Fibroblast of pulmonary artery (primary cell): ENCODE results near the gene CHCHD3.

ENCODE experiments used
- DNase-seq: peaks from one replicate; pipeline ENCODE4 v3.0.0-alpha.2; 2010; ENCODE audit warnings: low read depth
- H3K4me3 ChIP-seq: replicated peaks from 2 replicates; pipeline ENCODE4 v1.5.1; 2011; ENCODE audit warnings: low read depth, mild to moderate bottlenecking, control low read depth, low read length, moderate library complexity
- TF ChIP-seq, protein P1 (sequence below): IDR thresholded peaks from 2 replicates; pipeline ENCODE4 v1.5.1; 2011; ENCODE audit warnings: mild to moderate bottlenecking, control low read depth, low read length, inconsistent platforms; ENCODE audit errors: missing control alignments

CHCHD3 gene

DNA sequence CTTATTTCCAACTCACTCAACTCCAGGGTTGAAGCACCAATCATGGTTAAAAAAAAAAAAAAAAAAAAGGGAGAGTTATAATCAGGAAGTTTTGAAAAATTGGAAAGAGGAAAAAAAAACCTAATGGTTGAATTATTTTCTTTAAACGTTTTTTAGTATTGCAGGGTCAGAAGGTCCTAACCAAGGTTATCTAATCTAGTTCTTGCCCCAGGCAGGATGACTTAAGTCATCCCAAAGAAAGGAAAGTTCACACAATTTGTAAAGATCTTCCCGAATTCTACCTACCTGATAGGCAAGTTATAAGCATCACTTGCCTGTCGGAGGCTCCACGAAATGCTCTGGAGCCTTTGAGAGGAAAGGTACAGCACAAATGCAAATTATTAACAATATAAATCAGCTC lies 297.5 kb downstream of the CHCHD3 start:
- H3K4me3 ChIP-seq = no peak overlapping the region
- TF ChIP-seq, protein P1, sequence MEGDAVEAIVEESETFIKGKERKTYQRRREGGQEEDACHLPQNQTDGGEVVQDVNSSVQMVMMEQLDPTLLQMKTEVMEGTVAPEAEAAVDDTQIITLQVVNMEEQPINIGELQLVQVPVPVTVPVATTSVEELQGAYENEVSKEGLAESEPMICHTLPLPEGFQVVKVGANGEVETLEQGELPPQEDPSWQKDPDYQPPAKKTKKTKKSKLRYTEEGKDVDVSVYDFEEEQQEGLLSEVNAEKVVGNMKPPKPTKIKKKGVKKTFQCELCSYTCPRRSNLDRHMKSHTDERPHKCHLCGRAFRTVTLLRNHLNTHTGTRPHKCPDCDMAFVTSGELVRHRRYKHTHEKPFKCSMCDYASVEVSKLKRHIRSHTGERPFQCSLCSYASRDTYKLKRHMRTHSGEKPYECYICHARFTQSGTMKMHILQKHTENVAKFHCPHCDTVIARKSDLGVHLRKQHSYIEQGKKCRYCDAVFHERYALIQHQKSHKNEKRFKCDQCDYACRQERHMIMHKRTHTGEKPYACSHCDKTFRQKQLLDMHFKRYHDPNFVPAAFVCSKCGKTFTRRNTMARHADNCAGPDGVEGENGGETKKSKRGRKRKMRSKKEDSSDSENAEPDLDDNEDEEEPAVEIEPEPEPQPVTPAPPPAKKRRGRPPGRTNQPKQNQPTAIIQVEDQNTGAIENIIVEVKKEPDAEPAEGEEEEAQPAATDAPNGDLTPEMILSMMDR = no peak
- no peak for DNase-seq

DNA sequence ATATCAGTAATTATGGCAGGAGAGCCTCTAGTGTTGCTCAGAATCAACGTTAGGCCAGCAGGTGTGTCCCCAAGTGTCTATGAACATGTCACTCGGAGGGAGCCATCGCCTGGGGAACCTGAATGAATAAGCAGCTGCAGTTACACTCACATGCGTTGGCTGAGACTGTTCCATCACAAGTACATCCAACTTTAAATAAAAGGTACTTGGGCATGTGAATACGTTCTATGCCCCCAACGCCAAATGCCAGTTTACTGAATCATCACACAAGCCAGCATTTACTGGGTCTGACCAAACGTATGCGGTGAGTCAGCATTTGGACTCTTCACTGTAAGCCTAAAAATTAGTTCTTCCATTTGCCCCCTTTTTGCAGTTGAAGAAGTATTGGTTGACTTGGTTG lies 298.1 kb downstream of the CHCHD3 start:
- H3K4me3 ChIP-seq = no peak overlapping the region
- DNase-seq = peak; percentile 77
- TF ChIP-seq, protein P1 = no peak

DNA sequence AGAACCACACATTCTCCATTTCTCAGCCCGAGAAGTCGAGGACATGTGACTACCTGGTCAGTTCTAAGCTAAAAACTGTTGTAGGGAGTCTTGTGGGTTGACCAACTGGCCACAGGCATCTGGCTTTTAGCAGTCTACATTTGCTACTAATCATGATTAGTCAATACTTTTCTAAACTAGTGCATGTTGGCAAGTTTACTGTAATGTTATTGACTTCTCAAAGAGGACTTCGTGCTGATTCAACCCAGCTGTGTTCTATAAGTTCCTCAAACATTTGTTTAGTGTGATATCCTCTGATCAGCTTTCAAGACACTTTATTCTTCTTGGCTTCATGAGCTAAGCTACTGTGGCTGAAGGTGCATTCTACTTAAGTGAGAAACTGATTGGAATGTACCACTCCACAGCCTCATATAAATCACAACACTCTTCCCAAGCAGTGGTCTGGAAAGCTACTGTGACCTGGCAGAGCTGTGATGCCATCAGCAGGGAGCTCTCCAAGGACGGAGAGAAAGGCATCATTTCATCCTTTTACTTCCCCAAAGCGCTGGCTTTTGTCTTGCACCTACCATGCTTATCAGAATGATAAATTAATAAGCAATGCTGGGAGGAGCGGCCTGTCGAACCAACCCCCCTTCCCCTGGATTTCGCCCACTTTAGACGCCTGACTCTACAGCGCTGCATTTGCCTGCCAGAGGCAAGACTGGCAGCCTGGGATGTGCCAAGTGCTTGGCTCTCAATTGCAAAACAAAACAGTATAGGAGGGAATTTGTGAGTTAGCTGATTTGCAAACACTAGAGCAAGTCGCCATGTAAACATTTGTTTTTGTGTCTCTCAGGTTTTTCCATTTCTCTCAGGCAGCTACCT lies 298.9 kb downstream of the CHCHD3 start:
- TF ChIP-seq, protein P1 = no peak
- peak; percentile 19 for DNase-seq
- H3K4me3 ChIP-seq = no peak overlapping the region

DNA sequence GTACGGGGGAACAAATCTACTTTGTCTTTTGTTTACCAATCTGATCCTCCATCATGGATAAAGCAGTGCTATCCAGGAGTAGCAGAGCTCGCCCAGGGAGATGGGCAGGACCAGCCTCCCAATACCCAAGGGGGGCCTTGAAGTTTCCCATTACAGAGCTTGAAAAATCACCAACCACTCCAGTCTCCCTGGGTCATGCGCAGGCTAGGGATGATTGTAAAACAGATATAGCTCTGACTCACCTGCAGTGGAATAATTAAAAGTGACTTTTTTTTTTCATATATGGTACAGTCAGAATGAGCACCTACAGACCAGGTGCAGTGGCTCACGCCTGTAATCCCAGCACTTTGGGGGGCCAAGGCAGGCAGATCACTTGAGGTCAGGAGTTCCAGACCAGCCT lies 301.1 kb downstream of the CHCHD3 start:
- H3K4me3 ChIP-seq = no peak overlapping the region
- no peak for DNase-seq
- TF ChIP-seq, protein P1 = no peak

DNA sequence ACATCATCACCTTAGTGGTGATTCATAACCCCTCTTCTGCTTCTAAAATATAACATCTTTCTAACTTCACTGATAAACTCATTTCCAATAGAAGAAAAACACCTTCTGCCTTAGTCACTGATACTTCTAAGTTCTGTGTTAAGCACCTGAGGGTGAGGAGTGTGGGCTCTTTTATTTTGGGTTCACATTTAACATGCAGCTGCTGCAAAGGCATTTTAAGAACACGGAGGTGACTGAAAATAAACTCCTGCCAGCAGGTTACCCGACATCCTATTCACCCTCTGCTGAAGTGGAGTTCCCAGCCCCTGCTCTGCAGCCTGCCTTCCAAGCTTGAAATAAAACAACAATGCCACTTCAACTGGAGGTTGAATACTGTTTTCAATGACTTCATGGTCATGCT lies 302.7 kb downstream of the CHCHD3 start:
- H3K4me3 ChIP-seq = no peak overlapping the region
- no peak for DNase-seq
- TF ChIP-seq, protein P1 = no peak

DNA sequence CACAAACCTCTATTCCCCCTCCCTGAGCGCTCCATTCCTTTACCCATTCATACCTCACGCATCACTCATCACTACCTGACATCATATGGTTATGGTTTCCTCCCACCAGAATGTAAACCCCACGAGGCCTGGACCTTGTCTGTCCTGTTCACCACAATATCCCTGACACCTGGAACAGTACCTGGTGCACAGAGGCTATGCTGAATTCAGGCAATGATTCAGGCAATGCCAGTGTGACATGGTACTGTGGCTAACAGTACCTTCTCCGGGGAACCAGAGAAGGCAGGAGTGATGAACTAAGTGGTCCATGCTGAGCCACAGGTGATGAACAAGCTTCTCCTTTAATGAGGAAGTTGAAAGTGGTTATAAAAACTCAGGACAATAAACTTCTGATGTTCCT lies 303.1 kb downstream of the CHCHD3 start:
- H3K4me3 ChIP-seq = no peak overlapping the region
- DNase-seq = no peak
- TF ChIP-seq, protein P1 = no peak

DNA sequence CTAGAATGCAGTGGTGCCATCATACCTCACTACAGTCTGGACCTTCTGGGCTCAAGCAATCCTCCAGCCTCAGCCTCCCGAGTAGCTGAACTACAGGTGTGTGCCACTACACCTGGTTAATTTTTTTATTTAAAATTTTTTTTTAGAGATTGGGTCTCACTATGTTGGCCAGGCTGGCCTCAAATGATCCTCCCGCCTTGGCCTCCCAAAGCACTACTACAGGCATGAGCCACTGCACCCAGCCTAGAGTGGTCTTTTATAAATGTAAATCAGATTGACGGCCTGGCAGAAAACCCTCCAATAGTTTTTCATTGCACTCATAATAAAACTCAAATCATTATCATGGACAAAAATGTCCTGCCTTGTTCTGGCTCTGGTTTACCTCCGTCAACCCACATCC lies 303.9 kb downstream of the CHCHD3 start:
- TF ChIP-seq, protein P1 = no peak
- no peak overlapping the region for H3K4me3 ChIP-seq
- no peak for DNase-seq
